Subcutaneous adipose tissue (tissue), 4 donors: Measurements from ENCODE around the gene FBLIM1. TPM values are rescaled to one million over a fixed set of nuclear protein-coding genes. Genes with fewer than 3 reads are reported as not detected.

Experiments used
- CTCF ChIP-seq: fragments of 450-650 bp; IDR thresholded peaks from one replicate; pipeline ENCODE4 v1.5.1; 2016; ENCODE audit warnings: low read depth, mild to moderate bottlenecking, control low read depth, antibody characterized with exemption, moderate library complexity
- total RNA-seq, 4 donors: library from RNA; depleted of rRNA; stranded (reverse); fragments of >200 nt; gene quantifications; one replicate each; pipeline ENCODE4 v1.1.0, GENCODE V29; 2016

Gene FBLIM1
- total RNA-seq, 4 donors from 2014 or later, result 5.1 to 21.9 (median 14.9) TPM

- TF ChIP-seq CTCF, result no peak
These were observed 26.6 kb upstream of the FBLIM1 start for GRCh38 chr1:15731735-15732685.

GRCh38 chr1:15732686-15733081 lies 25.9 kb upstream of the FBLIM1 start:
- TF ChIP-seq CTCF, result no peak

GRCh38 chr1:15733218-15733725 lies 25.3 kb upstream of the FBLIM1 start:
- no peak for TF ChIP-seq CTCF

- no peak for TF ChIP-seq CTCF
These were observed 24.8 kb upstream of the FBLIM1 start for GRCh38 chr1:15733726-15734226.

GRCh38 chr1:15734296-15734695 lies 24.3 kb upstream of the FBLIM1 start:
- no peak for TF ChIP-seq CTCF

- no peak for TF ChIP-seq CTCF
These were observed 23.7 kb upstream of the FBLIM1 start for GRCh38 chr1:15734901-15735300.

- no peak for TF ChIP-seq CTCF
These were observed 23.1 kb upstream of the FBLIM1 start for GRCh38 chr1:15735304-15736037.
